Measurements from ENCODE around the gene CCDC181.

CCDC181 gene

DNA sequence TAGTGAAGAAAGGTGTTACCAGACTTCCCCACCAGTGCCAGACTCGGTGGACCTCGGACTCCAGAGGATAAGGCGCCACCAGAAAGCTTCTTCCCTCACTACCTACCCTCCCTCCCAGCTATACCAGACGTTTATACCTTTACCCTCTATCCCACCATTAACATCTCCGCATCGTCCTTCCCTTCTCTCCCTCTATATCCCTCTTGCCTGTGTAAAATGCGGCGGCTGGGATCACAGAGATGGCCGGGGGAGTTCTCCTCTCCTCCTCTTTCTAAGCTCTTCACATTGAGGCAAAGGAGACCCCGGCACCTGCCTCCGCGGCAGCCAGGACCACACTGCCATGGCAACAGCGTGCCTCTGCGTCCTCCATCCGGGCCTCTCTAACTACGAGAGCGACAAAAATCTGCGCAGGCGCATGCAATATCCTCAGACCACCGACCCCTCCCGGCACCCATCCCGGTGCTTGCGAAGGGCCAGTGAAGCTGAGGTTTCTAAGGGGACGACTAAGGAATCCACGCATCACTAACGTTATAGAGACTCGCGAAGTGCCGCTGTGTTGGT lies at the start of gene CCDC181:
TSS of gene CCDC181 (minus strand) at position 394 of the 561 bp plus-strand sequence. CDS start 2,547 bp downstream, outside the sequence.
- TF ChIP-seq, protein P1, sequence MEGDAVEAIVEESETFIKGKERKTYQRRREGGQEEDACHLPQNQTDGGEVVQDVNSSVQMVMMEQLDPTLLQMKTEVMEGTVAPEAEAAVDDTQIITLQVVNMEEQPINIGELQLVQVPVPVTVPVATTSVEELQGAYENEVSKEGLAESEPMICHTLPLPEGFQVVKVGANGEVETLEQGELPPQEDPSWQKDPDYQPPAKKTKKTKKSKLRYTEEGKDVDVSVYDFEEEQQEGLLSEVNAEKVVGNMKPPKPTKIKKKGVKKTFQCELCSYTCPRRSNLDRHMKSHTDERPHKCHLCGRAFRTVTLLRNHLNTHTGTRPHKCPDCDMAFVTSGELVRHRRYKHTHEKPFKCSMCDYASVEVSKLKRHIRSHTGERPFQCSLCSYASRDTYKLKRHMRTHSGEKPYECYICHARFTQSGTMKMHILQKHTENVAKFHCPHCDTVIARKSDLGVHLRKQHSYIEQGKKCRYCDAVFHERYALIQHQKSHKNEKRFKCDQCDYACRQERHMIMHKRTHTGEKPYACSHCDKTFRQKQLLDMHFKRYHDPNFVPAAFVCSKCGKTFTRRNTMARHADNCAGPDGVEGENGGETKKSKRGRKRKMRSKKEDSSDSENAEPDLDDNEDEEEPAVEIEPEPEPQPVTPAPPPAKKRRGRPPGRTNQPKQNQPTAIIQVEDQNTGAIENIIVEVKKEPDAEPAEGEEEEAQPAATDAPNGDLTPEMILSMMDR (IDR thresholded peaks at IDR 0.05), result no peak
- TF ChIP-seq ZFX (IDR thresholded peaks at IDR 0.05; ENCODE audit: borderline replicate concordance), result no peak
- H3K27ac ChIP-seq, result no peak within 1 kb of the TSS

DNA sequence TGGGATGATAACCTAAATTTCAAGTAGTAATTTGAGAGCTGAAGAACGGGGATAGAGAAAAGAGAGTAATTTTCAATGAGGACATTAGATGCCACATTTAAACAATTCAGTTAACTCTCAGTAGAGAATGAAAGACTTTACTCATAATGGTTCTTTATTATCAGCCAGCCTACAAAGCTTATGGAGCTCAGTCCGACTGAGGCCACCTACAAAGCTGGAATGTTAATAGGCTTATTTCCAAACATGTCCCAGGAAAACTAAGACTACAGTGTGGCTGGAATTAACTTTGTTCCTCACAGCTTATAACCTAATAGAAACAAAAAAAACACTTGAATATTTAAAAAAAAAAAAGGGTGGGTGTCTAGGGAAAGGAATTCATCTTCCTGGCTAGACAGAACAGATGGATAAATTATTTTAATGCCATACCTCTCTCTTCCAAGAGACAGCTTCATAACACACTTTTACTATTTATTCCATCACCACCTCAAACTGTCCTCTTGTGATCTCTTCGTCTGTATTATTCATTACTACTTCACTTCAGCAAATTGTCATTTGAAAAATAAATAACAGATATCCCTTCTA lies 48.6 kb upstream of the CCDC181 start:
- no peak overlapping the region for H3K27ac ChIP-seq
- TF ChIP-seq ZFX (IDR thresholded peaks at IDR 0.05; ENCODE audit: borderline replicate concordance), result no peak
- TF ChIP-seq, protein P1 (IDR thresholded peaks at IDR 0.05), result no peak

DNA sequence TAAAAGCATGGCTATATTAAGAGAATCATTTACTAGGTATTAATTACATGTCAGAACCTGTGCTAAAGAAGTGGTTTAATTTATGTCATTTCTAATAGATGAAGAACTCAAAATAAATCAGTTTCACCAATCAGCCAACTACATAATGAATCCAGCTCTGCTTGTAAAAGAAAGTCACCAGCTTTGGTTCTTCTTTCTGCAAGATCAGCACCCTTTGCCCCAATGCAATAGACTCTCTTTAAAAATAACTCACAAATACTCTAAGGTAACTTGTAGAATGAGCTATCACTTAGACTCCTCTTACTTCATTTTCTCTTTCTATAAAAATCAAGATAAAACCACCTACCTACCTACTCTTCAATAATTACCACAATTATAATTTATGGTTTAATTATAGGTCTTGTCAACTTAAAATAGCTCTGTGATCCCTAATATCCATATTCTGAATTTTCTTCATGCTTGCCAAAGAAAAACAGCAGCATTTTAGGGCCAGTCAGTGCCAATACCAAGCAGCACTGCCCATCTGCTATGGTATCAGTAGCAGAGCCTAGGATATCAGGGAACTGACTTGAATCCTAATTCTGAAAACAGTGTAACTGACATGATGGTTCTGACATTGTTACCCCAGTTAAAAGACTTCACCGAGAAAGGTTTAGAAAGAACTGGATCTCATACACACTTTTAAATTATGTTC lies 47.2 kb upstream of the CCDC181 start:
- no peak for TF ChIP-seq ZFX (IDR thresholded peaks at IDR 0.05; ENCODE audit: borderline replicate concordance)
- TF ChIP-seq, protein P1 (IDR thresholded peaks at IDR 0.05), result no peak

DNA sequence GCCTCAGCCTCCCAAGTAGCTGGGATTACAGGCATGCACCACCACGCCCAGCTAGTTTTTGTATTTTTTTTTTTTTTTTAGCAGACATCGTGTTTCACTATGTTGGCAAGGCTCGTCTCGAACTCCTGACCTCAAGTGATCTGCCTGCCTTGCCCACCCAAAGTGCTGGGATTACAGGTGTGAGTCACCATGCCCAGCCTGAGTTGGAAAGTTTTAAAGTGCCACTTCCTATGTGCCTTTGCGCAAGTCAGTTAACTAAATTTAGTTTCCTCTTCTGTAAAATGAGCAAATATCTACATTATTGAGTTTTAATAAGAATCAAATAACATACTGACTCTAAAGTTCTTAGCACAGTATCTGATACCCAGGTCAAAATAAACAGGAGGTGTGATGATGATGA lies 46.1 kb upstream of the CCDC181 start:
- TF ChIP-seq, protein P1 (IDR thresholded peaks at IDR 0.05), result no peak
- no peak for TF ChIP-seq ZFX (IDR thresholded peaks at IDR 0.05; ENCODE audit: borderline replicate concordance)
- no peak overlapping the region for H3K27ac ChIP-seq

More for the DNA sequence above, 47.2 kb upstream of the CCDC181 start:
- H3K27ac ChIP-seq, result no peak overlapping the region

DNA sequence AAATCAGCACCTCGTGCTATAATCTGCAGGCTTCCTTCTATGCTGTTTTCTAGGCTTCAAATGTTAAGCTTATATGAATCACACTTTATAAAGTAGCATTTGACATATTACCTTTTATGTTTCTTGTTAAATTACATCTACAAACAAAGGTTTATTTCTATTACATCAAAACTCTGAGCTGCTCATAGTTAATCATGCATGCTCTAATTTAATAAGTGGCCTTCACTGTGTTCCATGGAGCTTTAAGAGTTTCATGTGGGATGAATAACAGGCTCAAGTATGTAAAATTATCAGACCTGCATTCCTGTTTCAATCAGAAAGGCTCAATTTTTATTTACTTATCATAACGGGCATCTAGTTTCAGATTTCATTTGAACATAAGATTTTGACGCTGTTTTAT lies 45.5 kb upstream of the CCDC181 start:
- no peak overlapping the region for H3K27ac ChIP-seq
- TF ChIP-seq ZFX (IDR thresholded peaks at IDR 0.05; ENCODE audit: borderline replicate concordance), result no peak
- TF ChIP-seq, protein P1 (IDR thresholded peaks at IDR 0.05), result no peak

DNA sequence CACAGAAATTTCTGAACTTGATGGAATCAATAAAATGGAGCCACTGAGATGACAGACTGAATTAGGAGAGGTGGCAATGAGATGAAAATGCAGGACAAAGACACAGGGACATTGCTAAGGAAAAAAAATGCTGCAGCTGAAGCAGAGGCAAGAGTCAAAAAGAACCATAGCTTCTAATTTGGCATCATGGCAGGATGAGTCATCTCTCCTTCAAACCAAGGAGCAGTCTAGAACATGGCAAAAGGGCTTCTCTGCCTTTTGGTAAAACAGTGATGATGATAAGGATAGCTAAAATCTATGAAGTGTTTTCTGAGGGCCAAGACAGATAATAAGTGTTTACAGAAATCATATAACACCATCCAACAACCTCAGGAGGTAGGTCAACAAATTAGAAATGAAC lies 41.7 kb upstream of the CCDC181 start:
- TF ChIP-seq, protein P1 (IDR thresholded peaks at IDR 0.05), result no peak
- TF ChIP-seq ZFX (IDR thresholded peaks at IDR 0.05; ENCODE audit: borderline replicate concordance), result no peak
- H3K27ac ChIP-seq, result peak overlapping the region; percentile 4; the same call in 1 of the 2 replicates

Measured in 22Rv1 (cell line).